PC-3 (cell line): ENCODE measurements around the gene KMT2C.

Experiments
- EZH2 ChIP-seq: fragments of 300-600 bp; sonication (generic); IDR thresholded peaks from one replicate; pipeline ENCODE4 v1.6.1; 2017; ENCODE audit warnings: antibody characterized with exemption, mild to moderate bottlenecking, low read length; ENCODE audit not compliant: unreplicated experiment
- EZH2phosphoT487 ChIP-seq: fragments of 300-600 bp; sonication (generic); IDR thresholded peaks from 2 replicates; pipeline ENCODE4 v1.6.1; 2018; ENCODE audit warnings: mild to moderate bottlenecking, antibody characterized with exemption, low read length, borderline replicate concordance
- TF ChIP-seq, protein P1 (sequence below): fragments of 300-600 bp; sonication (generic); conservative IDR thresholded peaks from 2 replicates; pipeline ENCODE4 v1.5.1; 2017; ENCODE audit warnings: antibody characterized with exemption, low read depth, mild to moderate bottlenecking, low read length

DNA sequence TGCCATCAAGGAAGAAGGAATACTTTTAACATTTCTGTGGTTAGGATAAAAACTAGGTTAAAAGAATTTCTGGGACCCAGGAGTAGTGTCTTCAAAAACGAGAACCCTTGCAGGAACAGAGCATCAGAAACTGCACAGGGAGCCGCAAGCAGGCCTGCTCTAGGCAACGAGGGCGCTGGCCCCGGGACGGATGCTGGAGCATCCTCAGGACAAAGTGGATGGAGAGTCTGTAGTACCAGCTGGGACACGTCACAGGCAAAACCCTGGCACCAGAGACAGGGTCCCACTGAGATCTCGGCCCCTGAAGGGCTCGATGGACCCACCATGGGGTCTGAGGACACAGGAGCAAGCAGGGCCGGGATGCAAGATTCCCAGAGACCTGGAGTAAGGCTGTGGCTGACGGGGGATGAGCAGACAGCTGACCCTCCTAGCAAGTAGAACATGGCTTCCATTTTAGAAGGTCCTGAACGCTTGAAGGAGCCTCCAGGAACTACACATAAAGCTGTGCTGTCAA is 303.8 kb downstream of the KMT2C start:
- no peak for TF ChIP-seq EZH2
- TF ChIP-seq, protein P1, sequence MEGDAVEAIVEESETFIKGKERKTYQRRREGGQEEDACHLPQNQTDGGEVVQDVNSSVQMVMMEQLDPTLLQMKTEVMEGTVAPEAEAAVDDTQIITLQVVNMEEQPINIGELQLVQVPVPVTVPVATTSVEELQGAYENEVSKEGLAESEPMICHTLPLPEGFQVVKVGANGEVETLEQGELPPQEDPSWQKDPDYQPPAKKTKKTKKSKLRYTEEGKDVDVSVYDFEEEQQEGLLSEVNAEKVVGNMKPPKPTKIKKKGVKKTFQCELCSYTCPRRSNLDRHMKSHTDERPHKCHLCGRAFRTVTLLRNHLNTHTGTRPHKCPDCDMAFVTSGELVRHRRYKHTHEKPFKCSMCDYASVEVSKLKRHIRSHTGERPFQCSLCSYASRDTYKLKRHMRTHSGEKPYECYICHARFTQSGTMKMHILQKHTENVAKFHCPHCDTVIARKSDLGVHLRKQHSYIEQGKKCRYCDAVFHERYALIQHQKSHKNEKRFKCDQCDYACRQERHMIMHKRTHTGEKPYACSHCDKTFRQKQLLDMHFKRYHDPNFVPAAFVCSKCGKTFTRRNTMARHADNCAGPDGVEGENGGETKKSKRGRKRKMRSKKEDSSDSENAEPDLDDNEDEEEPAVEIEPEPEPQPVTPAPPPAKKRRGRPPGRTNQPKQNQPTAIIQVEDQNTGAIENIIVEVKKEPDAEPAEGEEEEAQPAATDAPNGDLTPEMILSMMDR: no peak
- no peak for TF ChIP-seq EZH2phosphoT487
